22Rv1 (cell line): Measurements from ENCODE around the gene RTN4R.

Experiments used
- CTCF ChIP-seq: fragments of 450-650 bp; IDR thresholded peaks from 2 replicates; pipeline ENCODE4 v1.5.1; 2017; ENCODE audit warnings: mild to moderate bottlenecking
- ZFX ChIP-seq: fragments of 450-650 bp; IDR thresholded peaks from 2 replicates; pipeline ENCODE4 v1.6.1; 2017; ENCODE audit warnings: antibody characterized with exemption, borderline replicate concordance

GRCh38 chr22:20267441-20268278 is 458 bp downstream of the RTN4R start:
- TF ChIP-seq CTCF (no peak), ZFX (no peak)
